ENCODE results near the gene MYOCD.

MYOCD gene

GRCh38 chr17:12712415-12712814 is 46.7 kb downstream of the MYOCD start:
- DNase-seq (ENCODE audit: low read depth, low spot score), result no peak

DNA sequence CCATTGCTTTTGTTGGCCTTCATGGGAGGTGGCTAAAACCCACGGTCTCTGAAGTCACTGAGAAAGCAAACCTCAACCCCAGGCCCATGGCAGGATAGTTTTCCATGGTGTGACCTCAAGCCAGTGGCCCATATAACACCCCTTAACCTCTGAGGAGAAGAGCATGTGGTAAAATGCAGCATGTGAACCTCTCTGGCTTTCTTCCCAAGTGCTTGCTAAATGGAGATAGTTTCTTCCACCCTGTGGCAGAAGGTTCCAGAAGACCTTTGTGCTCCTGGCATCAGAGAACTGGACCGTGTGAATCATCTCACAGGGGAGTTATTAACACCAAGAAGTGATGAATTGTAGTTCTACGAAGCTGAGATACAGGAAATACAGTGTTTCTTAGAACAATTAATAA is 47.3 kb downstream of the MYOCD start:
- no peak for DNase-seq (ENCODE audit: low read depth, low spot score)

- no peak for DNase-seq (ENCODE audit: low read depth, low spot score)
Observed at GRCh38 chr17:12719948-12720347, 54.3 kb downstream of the MYOCD start.

GRCh38 chr17:12721581-12721980 is 55.9 kb downstream of the MYOCD start:
- no peak for DNase-seq (ENCODE audit: low read depth, low spot score)

- DNase-seq (ENCODE audit: low read depth, low spot score), result no peak
Observed at GRCh38 chr17:12722282-12722681, 56.6 kb downstream of the MYOCD start.

DNA sequence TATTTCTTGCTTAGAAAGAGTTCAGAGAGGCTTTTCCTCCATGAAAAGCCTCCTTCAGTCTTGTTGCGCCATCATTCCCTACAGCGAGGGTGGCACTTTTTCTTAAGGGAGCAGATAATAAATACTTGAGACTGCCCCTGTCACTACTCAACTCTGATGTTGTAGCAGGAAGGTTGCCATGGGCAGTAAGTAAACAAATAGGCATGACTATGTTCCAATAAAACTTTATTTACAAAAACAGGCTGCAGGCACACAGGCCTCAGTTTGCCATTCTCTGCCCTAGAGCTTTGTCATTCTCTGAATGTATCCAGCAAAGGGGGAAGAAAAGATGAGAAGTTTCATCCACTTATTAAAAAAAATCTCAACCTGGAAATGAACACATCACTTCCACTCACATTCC is 60.4 kb downstream of the MYOCD start:
- no peak for DNase-seq (ENCODE audit: low read depth, low spot score)

DNA sequence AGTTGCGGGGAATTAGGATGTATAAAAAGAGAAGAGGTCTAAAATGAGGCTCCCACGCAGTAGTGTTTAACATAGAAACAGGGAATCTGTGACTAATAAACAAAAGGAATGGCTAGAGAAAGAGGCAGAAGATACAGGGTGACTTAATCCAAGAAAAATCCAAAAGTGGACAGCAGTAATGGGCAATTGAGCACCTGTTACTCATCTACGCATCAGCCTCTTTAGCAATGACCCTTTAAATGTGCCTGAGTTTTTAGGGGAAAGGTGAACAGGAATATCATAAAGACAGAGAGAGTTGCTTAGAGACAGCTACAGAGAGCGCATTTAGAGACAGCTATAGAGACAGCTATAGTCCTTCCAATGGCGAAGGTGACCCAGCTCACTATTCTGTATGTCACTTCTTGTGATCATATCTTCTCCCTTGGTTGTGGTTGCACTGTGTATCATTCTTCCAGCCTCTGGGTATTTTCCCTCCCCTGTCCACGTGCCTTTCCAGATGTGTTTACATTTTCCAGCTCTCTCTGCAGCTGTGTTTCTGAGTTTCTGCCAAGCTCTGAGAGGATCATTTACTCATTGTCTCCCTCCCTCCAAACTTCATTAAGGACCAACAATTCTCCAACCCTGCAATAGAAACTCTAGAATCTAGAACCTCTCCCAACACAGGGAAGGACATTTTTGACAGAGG is 61.5 kb downstream of the MYOCD start:
- DNase-seq (ENCODE audit: low read depth, low spot score), result no peak

- no peak for DNase-seq (ENCODE audit: low read depth, low spot score)
Observed at GRCh38 chr17:12727881-12728280, 62.2 kb downstream of the MYOCD start.

DNA sequence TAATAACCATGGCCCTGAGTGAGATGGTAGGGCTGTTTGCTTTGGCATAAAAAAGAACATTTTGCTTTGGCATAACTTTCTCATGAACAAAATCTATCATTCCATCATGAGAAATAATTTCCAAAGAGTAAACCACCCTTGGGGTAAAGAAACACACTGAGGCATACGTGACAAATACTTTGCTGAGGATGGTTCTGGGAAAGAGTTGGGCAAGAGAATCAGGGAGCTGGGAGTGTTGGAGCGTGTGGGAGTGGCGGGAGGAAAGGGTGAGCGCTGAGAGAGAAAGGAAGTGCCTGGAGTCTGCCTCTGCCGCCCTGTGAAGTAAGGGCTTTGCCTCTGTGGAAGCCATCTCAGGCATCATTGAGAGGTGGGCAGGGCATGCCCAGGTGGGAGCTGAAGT is 63.4 kb downstream of the MYOCD start:
- no peak for DNase-seq (ENCODE audit: low read depth, low spot score)

DNA sequence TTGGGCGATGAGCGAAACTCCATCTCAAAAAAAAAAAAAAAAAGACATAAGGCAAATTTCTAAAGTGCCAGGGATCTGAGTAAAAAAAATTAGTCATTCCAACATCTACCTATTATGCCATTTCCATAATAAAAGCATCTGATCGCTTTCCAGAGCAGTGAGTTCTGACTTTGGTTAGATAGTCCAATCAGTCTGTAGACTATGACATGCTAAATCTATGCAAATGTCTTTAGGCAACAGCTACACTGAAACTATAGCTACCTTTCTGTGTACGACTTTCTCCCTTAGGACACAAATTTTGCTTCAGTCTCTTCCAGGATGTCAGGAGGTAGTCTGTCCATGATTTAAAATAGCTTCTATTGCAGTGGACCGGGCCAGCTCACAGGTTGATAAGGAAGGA is 64.7 kb downstream of the MYOCD start:
- DNase-seq (ENCODE audit: low read depth, low spot score), result no peak

DNA sequence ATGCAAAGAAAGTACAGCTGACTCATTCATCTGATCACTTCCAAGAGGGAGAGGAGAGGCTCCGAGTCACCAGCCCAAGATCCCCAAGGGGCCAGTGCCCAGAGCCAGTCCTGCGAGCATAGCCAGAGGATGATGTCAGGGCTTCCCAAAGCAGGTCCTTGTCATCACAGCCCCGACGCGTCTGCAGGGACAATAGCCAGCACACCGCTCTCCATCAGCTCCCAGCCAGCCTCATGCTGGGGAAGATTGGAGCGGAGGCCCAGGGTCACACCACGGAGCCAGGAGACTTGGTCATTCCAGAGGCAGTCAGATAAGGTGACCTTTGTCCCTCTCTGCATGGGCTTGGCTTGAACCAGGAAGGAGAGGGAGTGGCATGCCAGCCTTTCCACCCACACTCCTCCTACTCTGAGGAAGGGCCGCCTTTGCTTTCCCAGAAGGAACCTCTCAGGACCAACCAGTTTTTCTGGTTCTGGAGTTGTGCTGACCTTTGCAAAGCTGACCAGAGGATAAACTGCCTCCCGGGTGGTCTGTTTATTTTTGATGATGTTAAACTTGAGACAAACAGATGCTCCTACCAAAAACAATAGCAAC is 65.3 kb downstream of the MYOCD start:
- DNase-seq (ENCODE audit: low read depth, low spot score), result no peak

- DNase-seq (ENCODE audit: low read depth, low spot score), result no peak
Observed at GRCh38 chr17:12731839-12732238, 66.1 kb downstream of the MYOCD start.

DNA sequence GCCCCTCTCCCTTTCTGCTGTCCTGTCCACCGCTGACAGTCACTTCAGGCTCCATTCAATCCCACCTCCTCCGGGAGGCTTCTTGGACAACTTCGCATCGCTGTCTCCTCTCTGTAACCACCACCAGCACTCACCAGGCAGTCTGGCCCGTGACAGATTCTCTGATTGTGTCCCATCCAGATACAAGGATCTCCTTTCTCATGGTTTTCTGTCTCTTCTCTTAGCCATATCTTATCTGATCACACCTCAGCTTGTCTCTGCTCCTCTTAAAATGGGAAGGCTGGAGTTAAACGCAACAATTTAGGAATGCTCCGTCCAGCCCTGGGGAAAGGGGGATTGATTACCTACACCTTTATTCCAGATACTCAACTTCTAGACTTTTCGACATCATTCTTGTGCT is 66.7 kb downstream of the MYOCD start:
- DNase-seq (ENCODE audit: low read depth, low spot score), result no peak

DNA sequence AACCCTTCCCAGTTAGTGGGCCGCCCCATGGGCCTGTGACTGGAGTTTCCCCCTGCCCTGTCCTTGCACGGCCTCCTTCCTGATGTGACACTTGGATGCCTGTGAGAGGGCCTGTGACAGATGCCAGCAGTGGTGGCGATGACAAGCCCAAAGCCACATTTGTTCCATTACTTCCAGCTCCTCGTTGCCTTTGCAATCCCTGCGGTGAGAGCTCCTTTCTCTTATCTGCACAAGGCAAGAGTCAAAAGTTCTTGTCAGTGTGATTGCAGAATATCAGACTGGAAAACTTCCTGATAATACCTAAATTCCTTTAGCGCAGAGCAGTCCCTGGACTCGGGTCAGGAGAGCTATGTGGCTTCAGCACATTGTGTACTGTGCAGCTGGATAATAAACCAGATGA is 69.2 kb downstream of the MYOCD start:
- DNase-seq (ENCODE audit: low read depth, low spot score), result no peak

GRCh38 chr17:12735517-12735916 is 69.8 kb downstream of the MYOCD start:
- DNase-seq (ENCODE audit: low read depth, low spot score), result no peak

DNA sequence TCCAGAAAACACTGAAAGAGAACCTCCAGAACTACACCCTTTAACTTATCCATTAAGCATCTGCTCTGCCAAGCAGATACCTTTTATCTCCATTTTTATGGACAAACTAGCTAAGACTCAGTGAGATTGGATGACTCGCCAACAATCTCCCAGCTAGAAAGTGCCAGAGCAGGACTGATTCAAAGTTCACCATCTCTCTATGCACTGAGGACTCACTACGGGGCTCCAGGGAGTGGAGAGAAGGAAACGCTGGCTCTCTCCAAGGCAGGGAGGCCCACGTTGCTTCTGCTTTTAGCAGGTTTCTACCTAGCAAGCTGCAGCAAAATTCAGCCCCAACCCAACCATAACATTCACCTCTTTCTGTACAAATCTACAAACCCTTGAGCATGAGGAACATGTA is 70.8 kb downstream of the MYOCD start:
- no peak for DNase-seq (ENCODE audit: low read depth, low spot score)

GRCh38 chr17:12737740-12738469 is 72.2 kb downstream of the MYOCD start:
- no peak for DNase-seq (ENCODE audit: low read depth, low spot score)

- DNase-seq (ENCODE audit: low read depth, low spot score), result no peak
Observed at GRCh38 chr17:12738624-12739023, 72.9 kb downstream of the MYOCD start.

DNA sequence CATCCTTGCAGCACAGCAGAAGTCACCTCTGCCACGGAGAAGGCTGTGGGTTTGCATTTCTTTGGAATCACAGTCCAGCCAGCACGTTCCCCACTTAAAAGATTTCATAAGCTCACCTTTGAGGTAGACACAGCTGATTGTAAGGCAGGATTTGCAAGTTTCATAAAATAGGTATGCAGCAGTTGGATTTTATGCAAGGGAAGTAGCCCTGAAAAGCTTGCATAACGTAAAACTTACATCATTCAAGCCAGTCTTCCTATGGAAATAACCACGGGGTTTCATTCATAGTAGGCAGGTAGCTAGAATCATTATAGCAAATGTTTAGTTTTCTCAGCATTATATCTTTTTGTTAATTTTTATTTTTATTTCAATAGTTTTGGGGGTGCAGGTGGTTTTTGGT is 73.8 kb downstream of the MYOCD start:
- no peak for DNase-seq (ENCODE audit: low read depth, low spot score)

DNA sequence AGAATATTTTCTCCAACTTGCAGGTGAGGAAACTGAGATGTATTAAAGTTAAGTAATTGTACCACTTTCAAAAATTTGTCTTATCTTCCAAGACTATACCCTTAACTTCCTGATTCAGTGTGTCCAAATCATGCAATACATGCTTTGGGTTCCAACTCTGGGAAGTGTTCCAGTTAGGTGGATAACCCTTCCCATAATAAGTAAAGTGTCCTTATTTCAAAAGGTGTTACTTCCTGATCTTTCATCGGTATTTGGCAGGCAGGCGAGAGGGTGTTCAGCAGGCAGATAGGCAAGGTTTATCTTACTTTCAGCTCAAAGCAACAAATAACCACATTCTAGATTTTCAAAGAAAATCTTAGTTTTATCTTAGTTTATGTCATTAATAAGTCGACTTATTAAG is 77.4 kb downstream of the MYOCD start:
- no peak for DNase-seq (ENCODE audit: low read depth, low spot score)

- DNase-seq (ENCODE audit: low read depth, low spot score), result no peak
Observed at GRCh38 chr17:12744298-12744697, 78.6 kb downstream of the MYOCD start.

GRCh38 chr17:12744786-12745185 is 79.1 kb downstream of the MYOCD start:
- DNase-seq (ENCODE audit: low read depth, low spot score), result no peak

GRCh38 chr17:12745486-12745885 is 79.8 kb downstream of the MYOCD start:
- no peak for DNase-seq (ENCODE audit: low read depth, low spot score)

Measured in smooth muscle cell of the brain vasculature (primary cell).